Trophoblast cell (in vitro differentiated cells and primary cell): Measurements from ENCODE around the gene PPBP.

Experiments used
- DNase-seq, 2 donors: peaks; one replicate each; pipeline ENCODE4 v3.0.0-alpha.2; 2016
- H2AFZ ChIP-seq: 2 replicates; pipeline ENCODE4 v1.6.1; 2013; ENCODE audit warnings: low read length, moderate library complexity, mild to moderate bottlenecking; ENCODE audit not compliant: insufficient read depth, poor library complexity
- H2AK5ac ChIP-seq: 2 replicates; pipeline ENCODE4 v1.6.1; 2013; ENCODE audit warnings: mild to moderate bottlenecking, low read length
- H2BK120ac ChIP-seq: 2 replicates; pipeline ENCODE4 v1.6.1; 2013; ENCODE audit warnings: low read length, mild to moderate bottlenecking, moderate library complexity; ENCODE audit not compliant: insufficient read depth, poor library complexity
- H2BK12ac ChIP-seq: 2 replicates; pipeline ENCODE4 v1.6.1; 2013; ENCODE audit warnings: mild to moderate bottlenecking, low read length, moderate library complexity
- H2BK5ac ChIP-seq: 2 replicates; pipeline ENCODE4 v1.6.1; 2013; ENCODE audit warnings: low read length, low read depth, moderate library complexity, mild to moderate bottlenecking; ENCODE audit not compliant: poor library complexity
- H3K14ac ChIP-seq: 2 replicates; pipeline ENCODE4 v1.6.1; 2013; ENCODE audit warnings: mild to moderate bottlenecking, low read length
- H3K18ac ChIP-seq: 2 replicates; pipeline ENCODE4 v1.6.1; 2013; ENCODE audit warnings: mild to moderate bottlenecking, low read length
- H3K23ac ChIP-seq: 2 replicates; pipeline ENCODE4 v1.6.1; 2013; ENCODE audit warnings: low read length
- H3K27ac ChIP-seq: 2 replicates; pipeline ENCODE4 v1.5.1; 2013; ENCODE audit warnings: low read depth, mild to moderate bottlenecking, inconsistent platforms, low read length, moderate library complexity
- H3K27me3 ChIP-seq: 2 replicates; pipeline ENCODE4 v1.6.1; 2013; ENCODE audit warnings: inconsistent platforms, mild to moderate bottlenecking, low read length, moderate library complexity; ENCODE audit not compliant: insufficient read depth
- H3K36me3 ChIP-seq, 2 experiments: 1 replicate in 1 of 2; 2 replicates in 1 of 2; pipeline ENCODE4 v1.6.1; 2013; ENCODE audit warnings: low read length in 2 of 2, mild to moderate bottlenecking in 2 of 2, moderate library complexity in 1 of 2; ENCODE audit not compliant: insufficient read depth in 2 of 2, control insufficient read depth in 1 of 2
- H3K4ac ChIP-seq: 2 replicates; pipeline ENCODE4 v1.6.1; 2013; ENCODE audit warnings: low read depth, mild to moderate bottlenecking, low read length, moderate library complexity
- H3K4me1 ChIP-seq, 2 experiments: 1 replicate in 1 of 2; 2 replicates in 1 of 2; pipeline ENCODE4 v1.6.1; 2013; ENCODE audit warnings: low read length in 2 of 2, mild to moderate bottlenecking in 2 of 2, moderate library complexity in 1 of 2; ENCODE audit not compliant: insufficient read depth in 2 of 2, control insufficient read depth in 1 of 2
- H3K4me2 ChIP-seq: 2 replicates; pipeline ENCODE4 v1.6.1; 2013; ENCODE audit warnings: inconsistent platforms, mild to moderate bottlenecking, low read length, moderate library complexity
- H3K4me3 ChIP-seq: 2 replicates; pipeline ENCODE4 v1.5.1; 2013; ENCODE audit warnings: mild to moderate bottlenecking, low read depth, low read length, inconsistent platforms
- H3K79me1 ChIP-seq: one replicate; pipeline ENCODE4 v1.6.1; 2013; ENCODE audit warnings: low read length
- H3K79me2 ChIP-seq: 2 replicates; pipeline ENCODE4 v1.6.1; 2013; ENCODE audit warnings: low read length, mild to moderate bottlenecking; ENCODE audit not compliant: control insufficient read depth, insufficient read depth, poor library complexity
- H3K9ac ChIP-seq: 2 replicates; pipeline ENCODE4 v1.6.1; 2013; ENCODE audit warnings: mild to moderate bottlenecking, low read length
- H3K9me3 ChIP-seq: 2 replicates; pipeline ENCODE4 v1.6.1; 2013; ENCODE audit warnings: low read depth, mild to moderate bottlenecking, control low read depth, inconsistent platforms, low read length; ENCODE audit not compliant: insufficient read depth
- H4K12ac ChIP-seq: 2 replicates; pipeline ENCODE4 v1.6.1; 2013; ENCODE audit warnings: low read depth, mild to moderate bottlenecking, low read length, moderate library complexity
- H4K8ac ChIP-seq: 2 replicates; pipeline ENCODE4 v1.6.1; 2013; ENCODE audit warnings: low read depth, mild to moderate bottlenecking, low read length, moderate library complexity
- H4K91ac ChIP-seq: one replicate; pipeline ENCODE4 v1.6.1; 2013; ENCODE audit warnings: low read depth, mild to moderate bottlenecking, low read length, moderate library complexity
- WGBS: extraction: QIAGEN DNeasy Blood & Tissue Kit; methylation state at CpG from one replicate; pipeline ENCODE4 v1.1.7; 2013; ENCODE audit warnings: missing lambda C conversion rate; ENCODE audit not compliant: insufficient read length, insufficient coverage; ENCODE audit errors: extremely low coverage; 5-methylcytosine and 5-hydroxymethylcytosine counted together

PPBP gene

DNA sequence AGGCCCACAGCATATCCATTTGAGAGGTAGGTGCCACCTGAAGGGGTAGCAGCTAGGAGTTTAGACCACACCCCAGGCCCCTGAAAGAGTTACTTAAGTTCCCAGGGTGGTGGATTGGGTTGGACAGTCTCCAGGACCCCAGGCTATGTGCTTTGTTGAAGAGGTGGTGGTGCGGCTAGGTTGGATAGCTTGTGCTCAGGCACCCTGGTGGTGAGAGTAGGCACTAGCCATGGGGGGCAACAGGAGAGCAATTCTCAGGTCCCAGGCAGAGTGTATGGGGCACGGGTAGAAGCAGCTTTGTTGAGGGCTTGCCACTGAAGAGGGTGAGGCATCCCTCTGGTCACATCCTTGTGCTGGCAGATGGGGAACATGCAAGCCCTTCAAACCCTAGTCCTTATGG, 11.8 kb downstream of the PPBP start:
- H3K4me1 ChIP-seq, result no peaks in the 10 kb centered on the region
- no peak overlapping the region for H2BK5ac ChIP-seq
- DNase-seq, result no peak

DNA sequence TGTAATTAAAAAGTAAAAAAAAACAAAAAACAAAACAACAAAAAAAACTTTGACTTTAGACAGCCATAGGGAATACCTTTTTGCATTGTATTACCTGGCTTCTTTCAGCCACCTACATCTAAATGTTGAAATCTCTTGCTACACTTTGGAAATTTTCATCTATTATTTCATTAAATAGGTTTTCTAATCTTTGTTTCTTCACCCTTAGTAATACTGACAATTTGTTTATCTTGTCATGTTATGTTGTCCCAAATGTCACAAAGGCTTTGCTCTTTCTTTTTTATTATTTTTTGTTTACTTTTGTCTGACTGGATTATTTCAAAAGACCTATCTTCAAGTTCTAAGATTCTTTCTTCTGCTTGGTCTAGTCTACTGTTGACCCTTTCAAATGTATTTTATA, 13.6 kb downstream of the PPBP start:
- Histone ChIP-seq H3K14ac (no peak overlapping the region), H3K23ac (no peak overlapping the region), H2AK5ac (no peak overlapping the region), H4K12ac (no peak overlapping the region), H2BK120ac (no peak overlapping the region), H2BK5ac (no peak overlapping the region), H4K91ac (no peak overlapping the region), H3K18ac (no peak overlapping the region), H3K4ac (no peak overlapping the region), H4K8ac (no peak overlapping the region), H3K27ac (no peak overlapping the region), H3K79me2 (no peaks in the 10 kb centered on the region), H3K4me2 (no peak overlapping the region), H3K27me3 (no peaks in the 10 kb centered on the region), H3K79me1 (no peaks in the 10 kb centered on the region), H3K4me1 (no peaks in the 10 kb centered on the region), H2BK12ac (no peak overlapping the region), H3K9me3 (no peaks in the 10 kb centered on the region), H3K36me3 (no peaks in the 10 kb centered on the region), H3K4me3 (no peak overlapping the region), H3K9ac (no peak overlapping the region), H2AFZ (no peak overlapping the region)
- DNase-seq, result no peak

More for the DNA sequence above, 11.8 kb downstream of the PPBP start:
- Histone ChIP-seq H3K14ac (no peak overlapping the region), H3K4ac (no peak overlapping the region), H3K18ac (no peak overlapping the region), H3K27ac (no peak overlapping the region), H3K79me1 (no peaks in the 10 kb centered on the region), H3K9ac (no peak overlapping the region), H3K27me3 (no peaks in the 10 kb centered on the region), H3K4me2 (no peak overlapping the region), H2AFZ (no peak overlapping the region), H3K23ac (no peak overlapping the region), H3K79me2 (no peaks in the 10 kb centered on the region), H2AK5ac (no peak overlapping the region), H2BK120ac (no peak overlapping the region), H3K9me3 (no peaks in the 10 kb centered on the region), H3K4me3 (no peak overlapping the region), H4K8ac (no peak overlapping the region), H4K91ac (no peak overlapping the region), H3K36me3 (no peaks in the 10 kb centered on the region), H4K12ac (no peak overlapping the region), H2BK12ac (no peak overlapping the region)
- no CpG with 5 or more reads among the region's 2 CpGs for WGBS

DNA sequence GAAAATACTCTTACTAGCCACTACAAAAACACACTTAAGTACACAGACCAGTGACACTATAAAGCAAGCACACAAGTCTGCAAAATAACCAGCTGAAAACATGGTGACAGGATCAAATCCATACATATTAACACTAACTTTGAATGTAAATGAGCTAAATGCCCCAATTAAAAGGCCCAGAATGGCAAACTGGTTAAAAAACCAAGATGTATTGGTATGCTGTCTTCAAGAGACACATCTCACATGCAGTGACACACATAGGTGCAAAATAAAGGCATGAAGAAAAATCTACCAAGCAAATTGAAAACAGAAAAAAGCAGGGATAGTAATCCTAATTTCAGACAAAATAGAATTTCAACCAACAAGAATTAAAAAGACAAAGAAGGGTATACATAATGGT, 17.0 kb downstream of the PPBP start:
- Histone ChIP-seq H3K9me3 (no peaks in the 10 kb centered on the region), H3K27ac (no peak overlapping the region), H2BK120ac (no peak overlapping the region)

DNA sequence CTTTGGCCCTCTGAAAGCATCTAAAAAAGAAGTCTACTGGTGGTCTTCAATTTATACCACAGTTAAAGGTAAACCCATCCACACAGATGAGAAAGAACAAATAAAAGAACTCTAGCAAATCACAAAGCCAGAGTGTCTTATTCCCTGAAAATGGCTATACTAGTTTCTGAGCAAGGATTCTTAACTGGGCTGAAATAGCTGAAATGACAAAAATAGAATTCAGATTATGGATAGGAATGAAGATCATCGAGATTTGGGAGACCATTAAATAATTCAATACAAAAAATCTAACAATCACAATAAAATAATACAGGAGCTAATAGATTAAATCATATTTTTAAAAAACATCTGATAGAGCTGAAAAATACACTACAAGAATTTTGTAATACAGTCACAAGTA, 18.0 kb downstream of the PPBP start:
- Histone ChIP-seq H3K36me3 (no peaks in the 10 kb centered on the region), H3K4ac (no peak overlapping the region), H2BK5ac (no peak overlapping the region), H4K12ac (no peak overlapping the region), H4K8ac (no peak overlapping the region), H2BK120ac (no peak overlapping the region), H3K9me3 (no peaks in the 10 kb centered on the region), H3K18ac (no peak overlapping the region), H2AK5ac (no peak overlapping the region), H2AFZ (no peak overlapping the region), H3K27ac (no peak overlapping the region), H3K4me2 (no peak overlapping the region), H3K27me3 (no peaks in the 10 kb centered on the region), H2BK12ac (no peak overlapping the region), H3K23ac (no peak overlapping the region), H3K4me1 (no peaks in the 10 kb centered on the region), H4K91ac (no peak overlapping the region), H3K9ac (no peak overlapping the region), H3K79me2 (no peaks in the 10 kb centered on the region), H3K14ac (no peak overlapping the region), H3K4me3 (no peak overlapping the region), H3K79me1 (no peaks in the 10 kb centered on the region)
- no CpG with 5 or more reads among the region's 1 CpG for WGBS
- no peak for DNase-seq

More for the DNA sequence above, 17.0 kb downstream of the PPBP start:
- Histone ChIP-seq H3K79me1 (no peaks in the 10 kb centered on the region), H2AFZ (no peak overlapping the region), H4K8ac (no peak overlapping the region), H3K27me3 (no peaks in the 10 kb centered on the region), H3K14ac (no peak overlapping the region), H4K12ac (no peak overlapping the region), H2BK5ac (no peak overlapping the region), H3K4ac (no peak overlapping the region), H3K36me3 (no peaks in the 10 kb centered on the region), H3K4me2 (no peak overlapping the region), H3K79me2 (no peaks in the 10 kb centered on the region), H3K4me1 (no peaks in the 10 kb centered on the region), H2BK12ac (no peak overlapping the region), H3K9ac (no peak overlapping the region), H3K4me3 (no peak overlapping the region), H2AK5ac (no peak overlapping the region), H4K91ac (no peak overlapping the region), H3K23ac (no peak overlapping the region), H3K18ac (no peak overlapping the region)
- no peak for DNase-seq

DNA sequence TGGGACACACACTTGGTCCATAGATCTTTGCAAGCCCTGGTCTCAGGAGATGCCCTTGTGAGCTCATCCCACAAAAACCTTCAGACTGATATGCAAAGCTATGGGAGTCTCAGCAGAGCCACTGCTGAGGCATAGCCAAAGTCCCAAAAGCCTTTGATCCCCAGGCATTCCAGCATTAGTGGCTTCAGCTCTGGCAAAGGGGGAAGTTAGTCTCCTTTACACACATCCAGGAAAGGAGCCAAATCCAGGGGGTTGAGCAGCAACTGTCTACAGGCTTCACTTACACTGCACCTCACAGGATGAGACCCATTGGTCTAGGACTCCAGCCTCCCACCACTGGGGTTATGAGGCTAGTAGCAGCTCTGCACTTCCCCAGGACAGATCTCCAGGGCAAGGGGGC, 20.1 kb downstream of the PPBP start:
- H2BK12ac ChIP-seq, result no peak overlapping the region
- H3K9ac ChIP-seq, result no peak overlapping the region
- H3K4me3 ChIP-seq, result no peak overlapping the region
- H3K4me1 ChIP-seq, result no peaks in the 10 kb centered on the region
- DNase-seq, result no peak
- H3K14ac ChIP-seq, result no peak overlapping the region
- H3K9me3 ChIP-seq, result no peaks in the 10 kb centered on the region
- no peak overlapping the region for H3K4me2 ChIP-seq
- no peaks in the 10 kb centered on the region for H3K79me2 ChIP-seq
- no peaks in the 10 kb centered on the region for H3K36me3 ChIP-seq
- no peak overlapping the region for H3K27ac ChIP-seq
- H4K91ac ChIP-seq, result no peak overlapping the region
- no peak overlapping the region for H2AK5ac ChIP-seq
- no peak overlapping the region for H2AFZ ChIP-seq
- no peaks in the 10 kb centered on the region for H3K27me3 ChIP-seq
- no peak overlapping the region for H4K12ac ChIP-seq
- H3K79me1 ChIP-seq, result no peaks in the 10 kb centered on the region
- no peak overlapping the region for H2BK5ac ChIP-seq
- no peak overlapping the region for H2BK120ac ChIP-seq
- H3K4ac ChIP-seq, result no peak overlapping the region
- H4K8ac ChIP-seq, result no peak overlapping the region
- no peak overlapping the region for H3K18ac ChIP-seq
- no peak overlapping the region for H3K23ac ChIP-seq
